ENCODE results near the gene DLST.

DNA sequence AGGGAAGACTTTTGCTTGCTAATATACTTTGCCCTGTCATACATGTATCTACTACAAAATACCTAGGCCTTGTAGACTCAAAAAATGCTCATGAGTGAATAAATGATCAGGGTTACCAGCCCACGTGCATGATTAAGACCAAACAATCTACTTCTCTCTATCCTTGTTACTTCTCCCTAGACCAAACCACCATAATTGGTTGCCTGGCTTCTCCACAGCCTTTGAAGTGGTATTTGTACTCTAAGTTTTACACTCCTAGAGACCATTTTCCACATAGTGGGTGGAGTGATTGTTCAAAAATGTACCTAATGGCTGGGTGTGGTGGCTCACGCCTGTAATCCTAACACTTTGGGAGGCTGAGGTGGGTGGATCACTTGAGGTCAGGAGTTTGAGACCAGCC, 55.5 kb downstream of the DLST start:
- no peak for TF ChIP-seq POLR2A (IDR thresholded peaks at IDR 0.05)
- TF ChIP-seq, protein P1, sequence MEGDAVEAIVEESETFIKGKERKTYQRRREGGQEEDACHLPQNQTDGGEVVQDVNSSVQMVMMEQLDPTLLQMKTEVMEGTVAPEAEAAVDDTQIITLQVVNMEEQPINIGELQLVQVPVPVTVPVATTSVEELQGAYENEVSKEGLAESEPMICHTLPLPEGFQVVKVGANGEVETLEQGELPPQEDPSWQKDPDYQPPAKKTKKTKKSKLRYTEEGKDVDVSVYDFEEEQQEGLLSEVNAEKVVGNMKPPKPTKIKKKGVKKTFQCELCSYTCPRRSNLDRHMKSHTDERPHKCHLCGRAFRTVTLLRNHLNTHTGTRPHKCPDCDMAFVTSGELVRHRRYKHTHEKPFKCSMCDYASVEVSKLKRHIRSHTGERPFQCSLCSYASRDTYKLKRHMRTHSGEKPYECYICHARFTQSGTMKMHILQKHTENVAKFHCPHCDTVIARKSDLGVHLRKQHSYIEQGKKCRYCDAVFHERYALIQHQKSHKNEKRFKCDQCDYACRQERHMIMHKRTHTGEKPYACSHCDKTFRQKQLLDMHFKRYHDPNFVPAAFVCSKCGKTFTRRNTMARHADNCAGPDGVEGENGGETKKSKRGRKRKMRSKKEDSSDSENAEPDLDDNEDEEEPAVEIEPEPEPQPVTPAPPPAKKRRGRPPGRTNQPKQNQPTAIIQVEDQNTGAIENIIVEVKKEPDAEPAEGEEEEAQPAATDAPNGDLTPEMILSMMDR (IDR thresholded peaks at IDR 0.05), result no peak
